ENCODE results near the gene CSK.
"Not testable (repeated sequence)": the region's sequence is repeated elsewhere in the genome, so short reads cannot be mapped to it uniquely, and the experiment has no call there.

Gene CSK

DNA sequence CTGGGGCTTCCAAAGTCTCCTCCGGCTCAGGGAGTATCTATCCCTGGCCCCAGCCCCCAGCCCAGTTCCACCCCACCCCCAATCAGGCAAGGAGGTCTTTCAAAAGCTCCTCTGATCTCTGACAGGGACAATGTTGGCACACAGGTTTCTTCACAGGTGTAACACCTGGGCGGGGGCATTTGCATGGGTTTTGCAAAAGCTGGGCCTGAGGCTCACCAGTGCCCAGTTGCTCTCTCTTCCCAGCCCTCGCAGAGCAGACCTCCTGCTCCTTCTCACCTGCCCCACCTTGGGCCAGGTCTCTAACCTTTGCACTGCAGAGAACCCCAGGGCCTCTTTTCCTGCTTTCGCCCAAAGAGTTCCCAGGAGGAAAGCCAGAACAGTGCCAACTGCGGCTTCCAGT lies 8.6 kb upstream of the CSK start:
- no peak for DNase-seq

GRCh38 chr15:74773731-74774252 lies 8.1 kb upstream of the CSK start:
- no peak for DNase-seq

GRCh38 chr15:74775132-74775562 lies 6.7 kb upstream of the CSK start:
- peak in 1 of 2 donors; percentile 27 for DNase-seq

- DNase-seq: no peak
These were observed 6.0 kb upstream of the CSK start for GRCh38 chr15:74775894-74776293.

- peak; percentile 87 to 88 for DNase-seq
These were observed 4.8 kb upstream of the CSK start for GRCh38 chr15:74776821-74777768.

DNA sequence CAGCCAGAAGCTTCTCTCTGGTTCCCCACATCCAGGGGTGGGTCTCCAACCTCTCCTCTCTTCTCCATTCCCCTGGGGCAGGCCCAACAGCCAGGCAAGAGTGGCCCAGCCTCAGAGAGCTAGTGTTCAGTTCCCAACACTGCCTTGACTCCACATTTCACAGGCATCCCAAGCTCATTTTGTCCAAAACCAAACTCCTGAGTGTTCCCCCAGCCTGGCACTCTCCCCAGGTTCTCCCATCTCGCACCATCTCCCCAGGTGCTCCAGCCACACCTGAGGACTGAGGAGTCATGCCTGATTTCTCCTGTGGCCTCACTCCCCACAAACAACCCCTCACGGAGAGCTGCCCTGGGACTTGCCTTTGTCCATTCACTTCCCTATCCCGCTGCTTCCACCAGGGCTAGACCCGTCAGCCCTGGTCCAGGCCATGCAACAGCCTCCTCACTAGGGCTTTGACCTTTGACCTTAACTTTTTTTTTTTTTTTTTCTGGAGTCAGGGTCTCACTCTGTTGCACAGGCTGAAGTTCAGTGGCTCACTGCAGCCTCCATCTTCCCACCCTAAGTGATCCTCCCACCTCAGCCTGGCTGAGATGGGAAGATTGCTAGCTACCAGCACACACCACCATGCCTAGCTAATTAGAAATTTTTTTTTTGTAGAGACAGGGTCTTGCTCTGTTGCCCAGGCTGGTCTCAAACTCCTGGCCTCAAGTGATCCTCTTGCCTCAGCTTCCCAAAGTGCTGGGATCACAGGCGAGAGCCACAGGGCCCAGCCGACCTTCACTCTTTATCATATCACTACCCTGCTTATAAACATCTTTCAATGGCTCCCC lies 3.9 kb upstream of the CSK start:
- DNase-seq: no peak

DNA sequence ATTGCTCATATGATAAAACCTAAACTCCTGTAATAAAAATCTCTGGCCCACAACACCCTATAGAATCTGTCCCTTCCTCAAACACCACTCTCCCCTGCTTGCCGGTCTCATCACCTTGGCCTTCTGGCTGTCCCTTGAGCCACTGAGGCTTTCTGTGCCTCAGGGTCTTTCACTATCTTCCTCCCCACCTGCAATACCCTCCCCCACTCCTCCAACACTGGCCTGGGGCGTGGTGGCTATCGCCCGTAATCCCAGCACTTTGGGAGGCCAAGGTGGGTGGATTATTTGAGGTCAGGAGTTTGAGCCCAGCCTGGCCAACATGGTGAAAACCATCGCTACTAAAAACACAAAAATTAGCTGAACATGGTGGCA lies 3.3 kb upstream of the CSK start:
- DNase-seq: no peak

DNA sequence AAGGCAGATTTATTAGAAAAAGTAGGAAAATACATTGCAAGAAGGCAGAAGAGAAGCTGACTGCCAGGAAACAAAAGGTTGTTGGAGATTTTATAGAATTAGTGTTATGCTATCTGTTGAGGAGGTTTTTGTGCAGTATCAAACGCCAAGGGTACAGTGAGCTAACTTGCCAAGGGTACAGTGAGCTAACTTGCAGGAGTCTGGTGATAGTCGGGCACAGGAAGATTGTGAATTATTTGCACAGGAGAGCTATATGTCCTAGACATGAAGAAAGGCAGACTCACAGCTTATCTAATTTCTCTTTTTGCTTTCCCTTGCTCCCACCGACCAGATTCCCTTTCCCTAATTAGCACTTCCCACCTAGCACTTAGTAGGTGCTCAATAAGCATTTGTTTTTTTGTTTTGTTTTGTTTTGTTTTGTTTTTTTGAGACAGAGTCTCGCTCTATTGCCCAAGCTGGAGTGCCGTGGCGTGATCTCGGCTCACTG lies 2.7 kb upstream of the CSK start:
- DNase-seq: no peak

DNA sequence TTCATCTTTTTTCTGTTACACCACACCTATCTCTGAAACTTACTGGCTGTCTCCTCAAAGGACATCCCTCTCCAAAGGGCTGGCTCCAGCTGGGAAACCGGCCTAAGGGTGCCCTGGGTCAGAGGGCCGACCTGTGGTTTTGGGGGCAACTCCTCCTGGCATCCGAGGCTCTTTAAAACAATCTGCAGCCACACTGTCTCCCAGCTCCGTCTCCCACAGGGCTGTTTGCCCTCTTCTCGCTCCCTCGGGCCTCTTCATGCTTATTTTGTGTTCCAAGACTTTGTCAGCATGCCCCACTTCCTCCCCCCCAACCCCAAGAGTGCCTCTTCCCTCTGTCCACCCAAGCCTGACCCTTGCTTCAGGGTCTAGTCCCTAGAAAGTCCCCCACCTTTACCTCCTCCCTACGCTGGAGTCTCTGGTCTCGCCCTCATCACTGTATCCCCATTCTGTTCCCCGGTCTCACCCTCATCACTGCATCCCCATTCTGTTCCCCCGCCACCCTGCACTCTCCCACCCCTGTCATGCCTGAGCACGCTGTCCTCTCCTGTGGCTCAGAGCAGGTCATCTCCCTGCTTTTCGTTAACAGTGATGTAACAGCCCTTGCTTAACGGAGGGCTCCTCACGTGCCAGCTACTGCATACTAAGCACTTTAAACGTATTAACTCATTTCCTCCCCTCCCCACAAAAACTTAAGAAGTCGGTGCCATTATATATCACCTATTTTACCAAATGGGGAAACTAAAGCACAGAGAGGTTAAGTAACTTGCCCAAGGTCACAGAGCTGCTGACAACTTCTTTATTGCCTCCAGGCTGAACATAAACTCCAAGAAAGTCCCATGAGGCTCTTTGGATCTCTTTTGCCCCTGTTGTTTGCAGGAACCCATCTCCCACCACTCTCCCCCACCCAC lies 1.1 kb upstream of the CSK start:
- peak; percentile 75 to 78 for DNase-seq

- peak; percentile 67 to 68 for DNase-seq
These were observed 585 bp downstream of the CSK start for GRCh38 chr15:74782259-74783071.

DNA sequence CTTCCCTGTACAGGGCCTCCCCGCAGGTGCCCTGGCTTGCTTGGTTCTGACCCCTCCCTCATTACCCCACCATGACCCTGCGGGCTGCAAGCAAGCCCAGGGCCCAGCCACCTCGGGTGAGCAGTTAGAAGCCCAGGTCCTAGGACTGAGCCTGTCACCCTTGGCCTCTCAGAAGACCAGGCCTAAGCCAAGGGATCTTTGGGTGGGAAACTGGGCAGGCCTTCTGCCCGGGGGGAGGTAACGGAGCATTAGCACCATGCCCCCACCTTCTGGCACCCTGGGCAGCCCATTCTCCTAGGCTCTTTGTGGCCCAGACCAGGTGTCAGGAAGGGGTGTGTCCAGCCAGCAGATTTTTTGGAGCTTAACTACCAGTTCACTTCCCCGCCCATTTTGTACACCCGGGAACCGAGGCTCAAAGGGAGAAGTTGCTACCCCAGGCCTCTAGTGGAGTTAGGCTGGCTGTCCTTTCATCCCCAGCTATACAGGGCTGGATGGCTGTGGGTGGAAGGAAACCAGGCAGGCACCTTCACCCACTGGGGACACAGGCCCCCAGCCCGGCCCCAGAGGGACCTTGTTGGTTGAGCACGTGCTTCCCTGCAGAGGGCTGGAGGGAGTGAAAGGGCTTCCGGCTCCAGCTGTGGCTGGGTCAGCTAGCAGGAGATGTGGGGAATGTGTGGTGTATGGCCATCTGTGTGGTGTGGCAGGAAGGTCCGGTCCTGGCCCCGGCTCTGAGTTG lies 1.4 kb downstream of the CSK start:
- DNase-seq: peak; percentile 44 to 57

DNA sequence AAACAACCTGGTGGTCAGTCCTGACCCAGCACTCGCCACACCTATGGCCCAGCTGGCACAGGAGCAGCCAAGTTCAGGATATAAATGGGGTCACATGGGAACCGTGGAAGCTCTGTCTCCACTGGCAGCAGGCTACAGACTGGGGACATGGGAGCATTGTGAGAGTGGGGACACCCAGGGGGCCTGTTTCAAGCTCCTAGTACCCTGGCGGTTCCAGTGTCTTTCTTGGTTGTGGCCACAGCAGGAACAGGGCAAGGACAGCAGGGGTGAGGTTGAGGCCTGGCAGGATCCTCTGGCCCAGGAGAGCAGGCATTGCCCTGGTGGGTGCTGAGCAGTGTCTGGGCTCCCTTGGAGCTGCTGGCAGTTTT lies 1.9 kb downstream of the CSK start:
- no peak for DNase-seq

DNA sequence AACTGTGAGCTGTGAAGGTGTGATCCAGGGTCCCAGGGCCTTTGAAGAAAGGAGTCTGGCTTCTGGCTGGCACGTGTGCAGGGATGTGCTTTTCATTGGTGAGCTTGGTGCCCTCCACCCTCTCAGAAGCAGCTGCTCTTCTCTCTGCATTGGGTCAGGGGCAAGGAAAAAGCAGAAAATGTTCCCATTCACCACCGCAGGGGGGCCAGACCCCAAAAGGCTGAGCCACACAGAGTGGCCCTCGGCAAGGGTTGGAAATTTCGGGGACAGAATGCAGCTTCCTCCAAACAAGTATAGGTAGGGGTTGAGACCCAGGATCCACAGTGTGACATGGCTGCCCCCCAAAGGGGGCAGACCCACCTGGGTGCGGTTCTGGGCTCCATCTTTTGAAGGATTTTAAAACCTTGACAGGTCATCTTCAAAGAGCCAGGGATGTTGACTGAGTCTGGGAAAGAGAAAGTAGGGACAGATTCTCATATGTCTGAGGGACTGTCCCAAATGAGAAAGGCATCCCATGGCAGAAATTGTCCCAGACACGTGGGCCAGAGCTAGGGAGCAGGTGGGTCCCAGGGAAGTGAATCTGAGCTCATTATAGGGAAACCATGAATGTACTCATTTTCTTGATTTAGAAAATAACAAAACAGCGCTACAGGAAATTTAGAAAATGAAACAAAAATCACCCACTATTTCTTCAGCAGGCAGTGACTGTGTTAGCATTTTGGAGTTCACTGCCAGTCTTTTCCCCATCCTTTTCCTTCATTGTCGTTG lies 2.7 kb downstream of the CSK start:
- no peak for DNase-seq

DNA sequence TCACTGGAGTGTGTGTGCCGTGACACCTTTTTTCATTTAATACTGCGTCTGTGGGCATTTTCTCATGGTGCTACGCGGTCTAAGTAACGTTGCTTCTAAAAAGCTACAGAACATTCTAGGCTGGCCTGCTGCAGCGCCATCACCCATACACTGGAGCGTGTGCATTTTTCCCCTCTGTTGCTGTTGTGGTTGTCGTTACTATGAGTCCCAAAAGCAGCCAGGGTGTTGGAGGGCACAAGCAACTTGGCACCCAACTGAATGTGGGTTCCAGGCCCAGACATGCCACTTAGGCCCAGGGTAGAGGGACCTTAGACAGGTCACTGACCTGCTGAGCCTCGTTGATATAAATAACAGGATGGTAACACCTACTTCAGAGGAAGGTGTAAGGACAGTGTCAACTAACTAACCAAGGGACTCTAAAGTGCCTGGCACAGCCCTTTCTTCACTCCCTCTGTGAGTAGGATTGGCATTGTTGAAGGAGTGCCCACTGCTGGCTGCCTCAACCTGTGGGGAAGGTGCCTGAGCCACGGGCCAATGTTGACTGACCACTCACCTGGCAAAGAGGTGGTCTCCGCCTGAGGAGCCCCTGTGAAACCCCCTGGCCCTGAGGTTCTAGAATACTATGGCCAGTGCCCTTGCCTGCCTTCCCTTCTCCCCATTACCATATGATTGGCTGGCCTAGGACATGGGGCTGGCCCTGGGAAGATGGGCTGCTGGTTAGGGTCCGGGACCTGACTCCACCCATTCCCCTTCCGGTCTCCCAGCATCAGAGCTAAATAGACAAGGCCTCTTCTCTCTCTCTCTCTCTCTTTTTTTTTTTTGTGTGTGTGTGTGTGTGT lies 3.5 kb downstream of the CSK start:
- peak; percentile 65 to 72 for DNase-seq

DNA sequence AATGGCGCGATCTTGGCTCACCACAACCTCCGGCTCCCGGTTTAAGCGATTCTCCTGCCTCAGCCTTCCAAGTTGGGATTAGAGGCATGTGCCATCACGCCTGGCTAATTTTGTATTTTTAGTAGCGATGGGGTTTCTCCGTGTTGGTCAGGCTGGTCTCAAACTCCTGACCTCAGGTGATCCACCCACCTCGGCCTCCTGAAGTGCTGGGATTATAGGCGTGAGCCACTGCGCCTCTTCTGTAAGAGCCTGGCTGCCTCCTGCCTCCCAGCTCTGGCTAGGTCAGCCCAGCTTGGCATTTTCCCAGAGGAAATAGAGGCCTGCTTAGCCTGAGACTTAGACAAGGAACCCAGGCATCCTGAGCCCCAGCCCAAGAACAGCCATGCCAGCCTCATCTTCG lies 4.2 kb downstream of the CSK start:
- DNase-seq: not testable (repeated sequence)

- DNase-seq: peak in 1 of 2 donors; percentile 49
These were observed 4.8 kb downstream of the CSK start for GRCh38 chr15:74786551-74787165.

- DNase-seq: peak; percentile 91 to 93
These were observed 5.6 kb downstream of the CSK start for GRCh38 chr15:74787251-74788041.

Data from CD4-positive, alpha-beta T cell treated with Interleukin-4 for 1 hour (primary cell).